Right renal cortex interstitium (tissue), 3 donors: ENCODE measurements around the gene ARFIP1. TPM values are rescaled to one million over a fixed set of nuclear protein-coding genes. Genes with fewer than 3 reads are reported as not detected.

Experiments
- DNase-seq, 3 donors: peaks; one replicate each; pipeline ENCODE4 v3.0.0-alpha.2; 2013; ENCODE audit warnings: low read depth in 3 of 3, low spot score in 2 of 3
- polyA plus RNA-seq, 3 donors: library from polyadenylated mRNA; unstranded; fragments of 120-200 nt; gene quantifications; one replicate each; pipeline ENCODE4 v1.2.1, GENCODE V29; 2013; ENCODE audit not compliant: insufficient read length in 3 of 3

The ARFIP1 gene
- polyA plus RNA-seq, 3 donors = 41.7 to 45.1 (median 43.3) TPM

DNA sequence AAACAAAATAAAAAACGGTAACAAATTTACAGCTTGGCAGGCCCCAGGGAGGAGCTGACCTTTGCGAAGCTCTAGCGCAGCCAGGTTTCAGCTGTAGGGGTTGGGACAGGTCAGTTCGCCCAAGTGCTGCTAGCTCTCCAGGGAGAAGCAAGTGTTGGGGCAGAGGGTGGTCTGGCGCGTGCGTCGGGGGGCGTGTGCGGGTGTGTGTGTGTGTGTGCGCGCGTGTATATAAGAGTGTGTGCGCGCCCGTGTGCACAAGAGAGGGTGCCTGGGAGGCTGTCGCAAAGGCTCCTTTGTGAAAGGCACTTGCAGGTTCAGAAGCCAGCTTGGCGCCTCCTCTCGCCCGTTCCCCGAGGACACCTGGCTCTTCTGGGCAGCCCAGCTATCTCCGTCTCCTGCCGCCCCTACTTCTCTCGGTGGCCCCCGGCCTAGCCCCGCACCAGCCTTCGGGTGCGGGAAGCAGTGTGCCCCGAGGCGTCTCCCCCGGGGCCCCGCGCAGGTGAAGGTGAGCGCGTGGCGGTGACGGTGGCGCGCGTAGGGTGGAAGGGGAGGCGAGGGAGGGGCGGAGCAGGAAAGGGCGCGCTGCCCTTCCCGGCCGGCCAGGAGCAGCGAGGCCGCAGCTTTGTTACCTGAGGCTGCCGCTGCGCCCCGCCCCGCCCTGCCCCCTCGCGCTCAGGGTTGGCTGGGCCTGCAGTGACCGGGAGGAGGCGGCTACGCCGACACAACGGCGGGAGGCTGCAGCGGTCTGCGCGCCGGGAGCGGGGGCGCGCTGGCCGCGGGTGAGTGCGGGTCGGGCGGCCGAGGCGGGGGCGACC, 156.1 kb downstream of the ARFIP1 start, which contains the start of gene FHDC1:
Gene FHDC1 (plus strand): TSS at position 693 of the 815 bp plus-strand sequence. CDS start 6,735 bp downstream, outside the sequence.
- DNase-seq = peak in 1 of 3 donors; percentile 39

DNA sequence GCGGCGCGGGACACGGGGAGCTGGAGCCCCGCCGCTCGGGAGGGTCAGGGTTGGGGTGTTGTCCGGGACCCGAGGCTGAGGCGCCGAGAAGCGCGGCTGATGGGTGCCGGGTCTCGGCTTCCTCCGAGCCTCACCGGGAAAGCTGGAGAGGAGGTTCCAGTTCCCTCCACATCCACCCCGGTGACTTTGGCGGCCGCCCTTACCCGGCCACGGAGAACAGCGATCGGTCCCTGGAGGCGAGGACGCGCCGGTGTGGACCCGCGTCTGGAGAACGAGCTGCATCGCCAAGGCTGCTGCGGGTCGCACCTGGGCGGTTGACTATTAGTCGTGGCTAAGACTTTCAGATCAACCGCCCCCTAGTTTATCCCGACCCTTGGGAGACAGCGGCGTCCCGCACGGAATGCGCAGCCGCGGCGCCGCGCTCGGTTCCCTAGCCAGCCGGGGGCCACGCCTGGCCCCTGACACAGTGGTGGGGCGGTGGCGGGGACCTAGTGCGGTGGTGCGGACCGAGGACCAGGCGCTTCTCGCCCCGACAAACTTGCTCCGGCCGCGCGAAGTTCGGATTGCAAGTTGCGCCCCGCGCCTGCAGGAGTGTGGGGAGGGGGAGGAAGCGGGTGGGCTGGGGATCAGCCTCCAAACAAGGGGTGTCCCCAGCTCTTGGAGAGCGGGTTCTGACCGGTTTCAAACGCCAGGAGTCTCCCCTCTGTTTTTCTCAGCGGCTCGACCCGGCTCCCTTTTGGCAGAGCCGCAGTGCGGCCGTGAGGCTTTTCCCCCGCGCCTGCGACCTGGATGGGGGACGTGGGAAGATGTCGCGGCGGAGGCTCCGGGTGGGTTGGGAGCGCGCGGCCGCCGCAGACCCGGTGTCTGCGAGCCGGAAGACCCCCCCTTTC, 156.9 kb downstream of the ARFIP1 start:
- no peak for DNase-seq

DNA sequence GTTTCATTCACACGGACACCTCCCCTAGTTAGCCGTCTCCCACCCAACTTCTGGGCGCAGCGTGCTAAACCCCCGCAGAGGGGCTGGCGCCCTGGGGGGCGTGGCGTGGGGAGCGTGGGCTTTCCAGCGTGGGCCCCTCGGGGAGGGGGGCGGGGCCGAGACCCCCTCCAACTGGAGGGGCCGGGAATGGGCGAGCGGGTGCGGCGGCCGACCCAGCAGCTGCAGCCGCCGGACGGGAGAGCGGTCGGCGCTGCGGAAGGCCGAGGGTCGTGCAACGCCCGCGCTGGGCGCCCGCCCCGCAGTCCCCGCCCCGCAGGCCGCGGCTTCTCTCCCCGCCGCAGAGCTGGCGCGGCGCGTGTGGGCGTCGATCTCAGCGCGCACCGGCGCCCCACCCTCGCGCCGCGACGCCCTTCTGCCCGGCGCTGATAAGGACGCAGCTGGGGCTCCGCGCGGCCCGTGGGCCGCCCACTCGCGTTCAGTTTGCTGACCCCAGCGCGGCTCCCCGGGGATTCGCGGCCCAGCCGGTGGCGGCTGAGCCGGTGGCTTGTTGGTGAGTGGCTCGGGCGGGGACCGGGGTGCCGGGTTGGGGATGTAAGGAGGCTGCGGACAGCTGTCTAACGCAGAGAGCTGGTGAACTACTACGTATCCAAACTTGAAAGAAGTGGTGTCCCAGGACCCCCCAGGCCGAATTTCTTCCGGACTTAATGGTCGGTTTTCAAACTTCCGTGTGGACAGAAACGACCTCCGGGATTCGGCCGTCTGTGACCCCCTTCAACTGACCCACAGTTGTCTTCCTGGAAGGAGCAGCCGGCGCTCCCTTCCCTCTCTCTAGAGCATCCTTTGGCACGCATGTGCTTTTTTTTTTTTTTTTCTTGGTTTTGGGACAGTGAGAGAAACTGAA, 157.8 kb downstream of the ARFIP1 start:
- DNase-seq = no peak

DNA sequence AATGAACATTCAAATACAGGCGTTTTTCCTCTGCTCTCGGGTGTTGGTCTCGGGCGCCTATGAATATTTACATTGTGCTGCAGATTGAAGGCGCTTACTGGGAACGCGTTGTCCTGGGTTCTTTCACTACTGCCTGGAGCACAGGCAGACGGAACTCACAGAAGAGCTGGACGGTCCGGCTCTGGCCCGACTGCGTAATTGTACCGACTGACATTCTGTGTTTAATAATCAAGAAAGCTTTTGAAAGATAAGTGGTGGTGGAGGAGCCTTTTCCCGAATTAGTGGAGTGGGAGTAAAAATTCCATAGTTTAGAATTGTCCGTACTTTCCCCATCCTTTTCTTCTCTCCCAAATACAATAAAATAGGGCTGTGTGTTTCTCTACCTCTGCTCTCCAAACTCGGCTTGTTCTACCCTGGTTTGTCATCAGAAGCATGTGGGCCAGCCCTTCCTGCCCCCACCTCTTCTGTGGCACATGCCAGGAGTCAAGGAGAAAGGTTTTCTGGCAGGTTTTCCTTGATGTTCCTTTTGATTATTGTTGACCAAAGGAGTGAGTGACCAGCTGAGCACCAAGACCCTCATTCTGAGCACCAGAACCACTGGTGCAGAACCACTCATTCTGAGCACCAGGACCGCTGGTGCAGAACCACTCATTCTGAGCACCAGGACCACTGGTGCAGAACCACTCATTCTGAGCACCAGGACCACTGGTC, 158.6 kb downstream of the ARFIP1 start:
- DNase-seq = no peak

DNA sequence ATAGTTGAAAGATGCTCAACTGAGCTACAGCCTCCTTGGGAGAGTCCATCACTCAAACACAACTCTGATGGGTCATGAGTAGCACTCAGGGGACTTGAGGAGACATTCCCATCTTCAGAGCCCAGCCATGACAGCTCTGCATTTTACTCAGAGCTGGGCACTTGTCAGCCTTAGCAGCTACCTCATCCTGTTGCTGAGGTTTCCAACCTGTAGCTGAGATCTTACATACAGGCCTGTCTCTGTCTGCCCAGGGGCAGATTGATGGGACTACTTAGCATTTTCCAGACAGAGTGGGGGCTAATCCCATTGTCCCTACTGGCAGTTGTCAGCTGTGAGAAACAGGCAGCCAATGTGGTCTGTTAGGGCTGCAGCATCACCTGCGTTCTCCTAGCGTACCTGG, 159.9 kb downstream of the ARFIP1 start:
- DNase-seq = no peak

DNA sequence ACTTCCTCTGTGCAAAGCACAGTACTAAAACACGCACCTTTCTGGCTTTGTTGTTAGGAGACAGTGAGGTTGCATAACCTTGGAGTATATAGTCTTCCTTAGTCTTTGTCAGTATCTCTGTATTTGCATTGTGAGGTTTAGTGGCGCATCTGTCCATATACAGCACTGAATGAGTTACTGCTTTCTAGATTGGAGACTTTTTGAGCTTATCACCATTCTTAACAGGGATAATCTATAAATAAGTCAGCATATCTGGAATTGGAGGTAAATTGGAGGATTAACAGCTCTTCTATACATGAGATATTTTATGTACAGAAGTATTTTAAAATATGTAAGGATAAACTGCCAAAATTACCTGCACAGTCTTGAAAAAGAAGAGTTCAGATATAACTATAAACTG, 160.7 kb downstream of the ARFIP1 start:
- no peak for DNase-seq

DNA sequence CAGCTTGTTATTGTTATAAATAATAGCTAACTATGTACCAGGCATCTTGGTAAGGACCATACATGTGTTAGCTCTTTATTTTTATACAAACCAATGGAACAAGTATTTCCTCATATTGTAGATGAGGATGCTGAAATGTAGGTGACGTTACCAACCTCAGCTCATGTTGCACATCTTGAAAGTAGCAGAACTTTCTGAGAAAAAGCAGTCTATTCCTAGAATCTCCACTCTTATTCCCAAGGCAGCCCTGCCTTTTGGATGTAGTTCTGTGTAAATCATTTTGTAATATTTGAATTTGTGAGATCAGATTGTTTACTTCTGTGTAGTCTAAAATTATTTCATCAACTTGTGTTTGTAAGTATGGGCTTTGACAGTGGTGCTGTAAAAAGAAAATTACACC, 161.7 kb downstream of the ARFIP1 start:
- no peak for DNase-seq

DNA sequence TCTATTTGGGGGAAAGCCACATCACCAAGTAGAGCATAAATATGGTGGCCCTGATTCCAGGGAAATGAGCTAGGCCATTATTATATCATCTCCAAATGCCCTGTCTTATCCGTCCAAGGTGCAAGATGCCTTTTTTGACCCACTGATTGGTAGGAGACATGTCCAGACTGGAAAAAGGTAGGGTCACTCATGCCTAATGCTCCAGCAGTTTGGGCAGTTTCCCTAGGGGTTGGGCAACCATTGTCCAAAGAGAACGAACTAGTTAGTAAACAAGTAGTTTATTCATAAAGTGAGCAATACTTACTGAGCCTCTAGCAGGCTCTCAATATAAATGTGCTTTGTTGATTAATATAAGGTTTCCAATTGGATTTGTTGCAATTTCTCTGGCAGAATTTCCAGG, 162.6 kb downstream of the ARFIP1 start:
- no peak for DNase-seq

DNA sequence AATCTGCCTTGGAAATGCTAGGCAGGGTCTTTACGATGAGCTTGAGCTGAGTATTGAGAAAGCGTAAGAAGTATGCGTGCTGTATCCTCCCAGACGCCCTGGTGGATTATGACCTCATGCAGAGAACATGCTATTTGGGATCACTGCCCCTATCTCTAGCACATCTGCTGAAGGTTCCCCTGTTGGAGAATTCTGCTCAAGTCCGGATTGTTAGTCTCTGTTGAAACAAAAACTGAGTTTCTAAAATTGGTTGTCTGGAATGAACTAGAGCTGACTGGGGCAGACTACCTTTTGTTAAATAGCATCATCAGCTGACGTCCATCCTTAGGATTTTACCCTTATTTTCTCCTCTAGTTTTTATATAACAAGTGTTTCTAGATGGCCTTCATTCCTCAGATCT, 163.9 kb downstream of the ARFIP1 start:
- no peak for DNase-seq

DNA sequence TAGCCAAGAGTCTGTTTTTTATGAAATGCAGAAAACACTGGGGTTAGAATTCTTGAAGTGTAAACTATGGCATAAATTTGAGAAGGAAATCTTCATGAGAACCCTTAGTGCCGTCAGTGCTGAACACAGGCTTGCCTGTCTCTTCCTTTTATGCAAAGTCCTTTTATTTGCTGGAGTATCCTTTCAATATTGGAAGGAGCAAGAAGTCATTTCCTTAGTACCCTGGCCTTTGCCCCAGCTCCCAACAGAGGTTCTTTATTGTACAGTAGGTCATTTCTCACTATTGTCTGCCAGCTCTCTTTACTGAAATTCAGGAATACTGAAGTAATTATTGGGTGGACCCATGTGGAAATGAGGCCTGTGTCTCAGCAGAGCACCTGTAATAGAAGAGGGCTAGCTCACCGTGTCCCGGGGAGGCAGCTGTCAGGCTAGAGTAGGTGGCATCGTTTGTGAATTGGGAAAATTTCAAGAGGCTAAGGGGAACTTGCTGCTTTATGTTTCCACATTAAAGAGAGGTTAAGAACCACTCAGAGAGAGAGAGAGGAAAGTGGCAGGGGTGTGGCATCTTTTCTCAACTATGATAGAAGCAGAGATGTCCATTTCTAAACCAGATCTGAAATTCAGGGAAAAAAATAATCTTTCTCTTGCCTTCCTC, 165.0 kb downstream of the ARFIP1 start:
- no peak for DNase-seq

DNA sequence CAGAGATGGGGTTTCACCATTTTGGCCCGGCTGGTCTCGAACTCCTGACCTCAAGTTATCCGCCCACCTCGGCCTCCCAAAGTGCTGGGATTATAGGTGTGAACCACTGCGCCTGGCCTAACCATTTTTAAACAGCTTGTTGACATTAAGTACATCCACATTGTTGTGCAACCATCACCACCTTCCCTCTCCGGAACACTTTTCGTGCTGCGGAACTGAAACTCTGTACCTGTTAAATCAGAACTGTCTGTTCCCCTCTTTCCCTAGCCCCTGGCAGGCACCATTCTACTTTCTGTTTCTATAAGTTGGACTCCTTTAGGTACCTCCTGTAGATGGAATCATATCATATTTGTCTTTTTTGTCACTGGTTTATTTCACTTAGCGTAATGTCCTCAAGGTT, 165.9 kb downstream of the ARFIP1 start:
- no peak for DNase-seq

DNA sequence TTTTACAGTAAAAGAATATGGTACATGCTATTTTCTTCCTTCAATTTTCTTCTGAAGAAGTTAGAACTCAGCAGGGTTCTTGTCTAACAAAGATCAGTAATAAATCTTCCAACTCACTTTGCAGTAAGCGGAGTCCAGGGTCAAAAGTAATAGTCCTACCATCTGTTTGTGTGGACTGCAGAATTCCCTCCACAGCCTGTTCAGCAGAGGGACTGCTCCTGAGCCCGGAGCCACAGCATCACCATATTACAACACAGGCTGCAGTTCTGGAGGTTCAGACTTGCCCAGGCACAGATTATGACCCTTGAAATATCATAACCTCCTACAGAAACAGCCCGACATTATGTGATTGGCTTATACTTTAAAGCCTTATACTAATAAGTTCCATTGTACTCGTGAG, 166.7 kb downstream of the ARFIP1 start:
- no peak for DNase-seq

DNA sequence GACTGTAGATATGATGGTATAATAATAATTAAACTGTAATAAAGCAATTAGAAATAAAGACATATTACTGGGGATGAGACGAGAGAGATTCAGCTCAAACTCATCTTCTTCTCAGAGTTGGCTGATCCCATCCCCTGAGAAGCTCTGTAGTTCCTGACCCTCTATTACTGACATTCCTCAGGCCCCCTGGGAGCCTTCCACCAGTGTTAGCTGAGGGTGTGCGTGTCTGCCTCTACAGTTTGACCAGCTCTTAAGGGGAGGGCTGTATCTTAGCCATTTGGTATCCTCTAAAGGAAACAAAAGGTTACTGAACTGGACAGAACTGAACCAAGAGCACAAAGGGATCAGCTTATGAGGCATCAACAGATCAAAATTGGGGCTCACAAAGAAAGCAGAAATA, 167.6 kb downstream of the ARFIP1 start:
- DNase-seq = no peak

DNA sequence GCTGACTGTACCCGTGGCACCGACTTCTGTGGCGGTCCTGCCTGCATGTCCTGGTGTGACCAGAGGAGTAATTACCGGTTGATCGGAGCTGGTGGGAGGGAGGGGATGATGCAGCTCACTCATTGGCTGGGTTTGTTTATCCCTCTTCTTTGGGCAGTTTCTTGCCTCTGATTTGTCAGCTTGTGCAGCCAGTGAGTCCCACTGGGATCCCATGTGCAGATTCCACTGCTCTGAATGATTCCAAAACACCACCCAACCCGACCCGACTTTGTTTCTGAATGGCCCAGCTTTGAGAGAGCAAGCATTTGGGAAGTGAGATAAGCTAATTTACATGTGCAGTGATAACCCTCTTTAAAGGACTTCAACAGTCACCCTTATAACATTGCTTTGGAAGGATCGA, 170.2 kb downstream of the ARFIP1 start:
- no peak for DNase-seq

DNA sequence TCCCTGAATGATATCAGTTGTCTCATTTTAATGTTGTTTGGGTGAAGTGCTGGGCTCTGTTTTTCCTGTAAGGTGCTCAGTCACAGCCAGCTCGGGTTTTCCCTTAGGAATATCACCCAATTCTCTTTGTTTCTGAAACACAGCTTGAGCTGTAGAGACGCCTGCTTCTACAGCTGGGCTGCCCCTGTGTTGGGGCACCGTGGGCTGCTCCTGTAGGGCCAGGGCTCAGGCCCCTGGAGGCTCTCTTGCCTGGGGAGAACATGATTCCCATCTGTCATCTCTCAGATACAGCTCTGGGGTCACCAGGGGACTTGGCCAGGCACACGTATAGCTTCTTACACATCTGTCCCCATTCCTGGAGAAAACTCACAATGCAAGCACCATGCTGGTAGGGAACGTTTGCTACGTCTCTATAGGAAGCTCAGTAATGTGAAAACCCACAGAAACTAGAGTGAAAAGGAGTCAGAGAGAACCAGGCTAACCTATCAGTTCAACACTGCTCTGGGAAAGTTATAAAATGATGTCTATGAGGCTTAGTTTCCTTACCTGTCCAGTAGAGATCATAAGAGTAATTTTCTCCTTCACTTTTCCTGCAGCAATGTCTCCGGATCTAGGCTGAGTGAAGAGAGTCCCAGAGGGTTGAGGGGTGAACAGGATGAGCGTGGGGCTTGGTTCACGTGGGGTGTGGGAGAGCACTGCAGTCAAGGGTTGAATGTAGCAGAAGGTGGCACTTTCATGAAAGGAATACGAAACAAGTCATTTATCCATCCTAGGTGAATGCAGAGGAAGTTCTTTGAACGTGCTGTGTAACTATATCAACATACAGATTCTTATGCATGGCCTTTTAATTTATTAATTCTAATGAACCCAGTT, 170.9 kb downstream of the ARFIP1 start:
- no peak for DNase-seq

DNA sequence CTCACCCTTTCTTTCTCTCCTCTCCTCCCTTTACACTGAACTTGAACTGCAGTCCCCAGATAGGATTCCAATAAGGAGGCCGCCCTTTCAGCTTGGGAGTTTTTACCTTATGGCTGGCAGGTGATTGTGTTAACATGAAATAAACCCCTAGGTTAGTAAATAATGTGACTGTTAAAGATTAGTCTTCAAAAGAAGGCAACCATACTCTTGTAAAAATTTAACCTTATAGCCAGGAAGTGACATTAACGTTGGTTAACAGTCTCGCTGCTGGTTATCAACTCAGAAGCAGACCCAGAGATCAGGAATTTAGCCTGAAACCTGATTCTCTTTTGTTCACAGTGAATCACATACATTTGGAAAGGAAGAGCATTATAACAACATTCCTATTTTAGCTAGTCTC, 171.6 kb downstream of the ARFIP1 start:
- DNase-seq = no peak

DNA sequence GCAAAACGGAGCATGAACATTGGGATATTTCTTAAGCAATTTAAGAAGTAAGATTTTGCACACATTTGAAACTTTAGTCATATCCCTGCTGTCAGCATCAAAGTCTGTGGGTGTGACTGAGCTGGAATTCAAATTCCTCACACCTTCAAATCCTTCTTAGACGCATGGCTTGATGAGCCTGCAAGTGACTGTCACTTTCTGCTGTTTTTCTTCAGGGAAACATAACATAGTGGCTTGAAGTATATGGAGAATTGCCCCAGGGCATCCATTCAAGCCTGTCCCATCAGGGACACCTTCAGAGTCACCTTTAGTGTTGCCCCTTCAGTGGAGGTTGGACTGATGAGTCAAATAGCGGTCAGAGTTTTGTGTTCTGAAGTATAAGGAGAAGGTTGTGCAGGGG, 173.8 kb downstream of the ARFIP1 start:
- no peak for DNase-seq

DNA sequence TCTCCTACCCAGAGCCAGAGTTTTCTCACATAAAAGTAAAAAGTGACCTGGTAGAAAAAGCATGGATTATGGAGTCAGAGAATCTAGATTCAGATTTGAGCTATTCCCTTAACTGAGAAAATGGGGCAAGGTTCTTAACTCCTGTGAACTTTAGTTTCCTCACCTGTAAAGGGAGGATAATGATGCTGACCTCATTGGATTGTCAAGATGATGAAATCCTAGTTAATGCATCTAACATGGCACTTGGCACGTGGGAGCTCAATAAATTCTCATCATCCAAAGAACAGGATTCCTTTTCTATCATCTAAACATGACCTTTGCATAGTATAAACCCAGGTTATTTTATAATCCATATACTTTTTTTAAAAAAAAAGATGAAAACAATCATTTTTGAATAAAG, 175.0 kb downstream of the ARFIP1 start:
- DNase-seq = no peak

DNA sequence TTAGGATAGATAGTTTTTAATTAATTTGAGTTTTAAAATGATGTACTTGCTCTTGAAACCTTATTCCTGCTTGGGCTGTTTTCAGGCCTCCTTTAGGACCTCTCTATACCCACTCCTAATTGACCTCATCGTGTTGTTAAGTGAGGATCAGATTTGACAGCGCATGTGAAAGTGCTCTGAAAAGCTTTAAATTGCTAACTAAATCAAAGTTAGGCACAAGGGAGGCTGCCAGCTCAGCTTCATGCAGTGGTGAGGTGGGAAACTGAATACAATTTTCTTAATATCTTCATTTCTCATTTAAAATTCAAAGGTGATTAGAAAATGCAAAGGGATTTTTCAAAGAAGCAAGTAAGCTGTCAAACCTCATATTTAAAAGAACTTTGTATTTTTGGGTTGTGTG, 176.4 kb downstream of the ARFIP1 start:
- DNase-seq = no peak
